ENCODE results near the gene COL4A2.

The COL4A2 gene

DNA sequence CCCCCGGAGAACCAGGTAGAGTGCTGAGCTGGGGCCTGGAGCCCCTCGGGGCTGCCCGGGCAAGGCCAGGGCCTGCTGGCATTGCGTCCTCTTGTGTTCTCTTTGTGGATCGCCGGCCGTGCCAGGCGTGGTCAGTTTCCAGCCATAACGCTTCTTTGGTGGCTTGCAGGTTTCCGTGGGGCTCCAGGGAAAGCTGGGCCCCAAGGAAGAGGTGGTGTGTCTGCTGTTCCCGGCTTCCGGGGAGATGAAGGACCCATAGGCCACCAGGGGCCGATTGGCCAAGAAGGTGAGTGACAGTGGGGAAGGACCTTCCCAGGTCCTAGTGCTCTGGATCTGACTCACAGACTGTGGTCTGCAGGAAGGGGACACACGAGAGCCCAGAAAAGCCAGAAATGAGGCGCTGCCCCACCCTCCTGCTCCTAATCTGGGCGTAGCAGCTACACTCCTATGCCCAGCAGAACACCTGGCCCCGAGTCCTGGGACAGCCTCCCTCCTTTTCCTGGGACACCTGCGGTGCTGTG, 197.0 kb downstream of the COL4A2 start:
- DNase-seq: no peak

DNA sequence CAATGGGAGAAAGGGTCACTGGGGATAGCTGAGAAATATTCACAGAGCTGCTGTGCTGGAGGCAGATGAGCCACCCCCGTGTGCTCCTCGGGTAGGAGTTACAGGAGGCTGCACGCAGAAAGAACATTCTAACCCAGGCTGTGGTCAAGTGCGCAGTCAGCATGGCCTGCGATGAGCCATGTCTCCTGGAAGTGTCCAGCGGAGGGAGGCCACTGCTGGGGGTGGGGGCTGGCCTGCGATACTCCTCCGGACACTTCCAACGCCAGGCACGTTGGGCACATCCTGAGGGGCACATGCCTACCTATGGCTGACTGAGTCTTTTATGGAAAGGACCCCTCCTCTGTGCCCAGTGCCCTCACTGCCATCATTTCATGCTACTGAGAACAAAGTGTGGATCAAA, 198.5 kb downstream of the COL4A2 start:
- DNase-seq: no peak

DNA sequence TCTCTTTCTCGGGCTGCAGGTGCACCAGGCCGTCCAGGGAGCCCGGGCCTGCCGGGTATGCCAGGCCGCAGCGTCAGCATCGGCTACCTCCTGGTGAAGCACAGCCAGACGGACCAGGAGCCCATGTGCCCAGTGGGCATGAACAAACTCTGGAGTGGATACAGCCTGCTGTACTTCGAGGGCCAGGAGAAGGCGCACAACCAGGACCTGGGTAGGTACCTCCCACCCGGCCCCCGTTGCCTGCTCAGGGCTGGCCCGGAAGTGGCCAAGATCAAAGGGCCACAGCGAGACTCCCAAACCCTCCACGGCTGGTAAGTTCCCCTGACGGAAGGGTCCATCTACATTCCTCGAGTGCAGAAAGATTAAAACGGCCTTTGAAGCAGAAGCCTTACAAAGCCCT, 199.3 kb downstream of the COL4A2 start:
- DNase-seq: no peak

DNA sequence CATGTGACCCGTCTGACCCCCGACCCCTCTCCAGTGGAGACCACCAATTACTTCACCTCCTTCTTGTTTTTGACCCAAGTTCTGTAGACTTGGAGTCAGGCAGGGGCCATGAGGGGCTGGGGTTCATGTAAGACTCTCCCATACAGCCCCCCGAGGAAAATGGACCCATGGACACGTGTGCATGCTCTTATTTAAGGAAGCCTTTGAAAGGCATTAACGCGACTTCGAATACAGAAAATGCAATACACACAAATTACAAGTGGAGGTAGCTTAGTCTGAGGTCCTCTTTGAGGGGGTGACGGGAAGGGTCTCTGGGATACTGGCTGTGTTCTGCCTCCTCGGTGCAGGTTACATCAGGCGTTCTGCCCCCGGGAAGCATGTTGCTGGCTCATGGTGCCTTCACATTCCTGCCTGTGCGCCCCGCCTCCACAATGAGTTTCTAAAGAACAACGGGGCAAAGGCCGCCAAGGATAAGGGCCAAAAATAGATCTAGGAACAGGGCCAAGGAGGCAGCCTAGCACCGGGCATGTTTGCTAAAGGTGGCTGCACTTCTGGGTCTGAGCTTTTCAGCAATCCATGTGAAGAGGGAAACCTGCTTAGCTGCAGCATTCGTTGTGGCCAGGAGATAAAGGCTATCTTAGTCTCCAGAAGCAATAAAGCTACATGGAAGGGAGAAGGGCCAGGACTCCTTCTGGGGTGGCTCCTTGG, 199.9 kb downstream of the COL4A2 start:
- DNase-seq: no peak

DNA sequence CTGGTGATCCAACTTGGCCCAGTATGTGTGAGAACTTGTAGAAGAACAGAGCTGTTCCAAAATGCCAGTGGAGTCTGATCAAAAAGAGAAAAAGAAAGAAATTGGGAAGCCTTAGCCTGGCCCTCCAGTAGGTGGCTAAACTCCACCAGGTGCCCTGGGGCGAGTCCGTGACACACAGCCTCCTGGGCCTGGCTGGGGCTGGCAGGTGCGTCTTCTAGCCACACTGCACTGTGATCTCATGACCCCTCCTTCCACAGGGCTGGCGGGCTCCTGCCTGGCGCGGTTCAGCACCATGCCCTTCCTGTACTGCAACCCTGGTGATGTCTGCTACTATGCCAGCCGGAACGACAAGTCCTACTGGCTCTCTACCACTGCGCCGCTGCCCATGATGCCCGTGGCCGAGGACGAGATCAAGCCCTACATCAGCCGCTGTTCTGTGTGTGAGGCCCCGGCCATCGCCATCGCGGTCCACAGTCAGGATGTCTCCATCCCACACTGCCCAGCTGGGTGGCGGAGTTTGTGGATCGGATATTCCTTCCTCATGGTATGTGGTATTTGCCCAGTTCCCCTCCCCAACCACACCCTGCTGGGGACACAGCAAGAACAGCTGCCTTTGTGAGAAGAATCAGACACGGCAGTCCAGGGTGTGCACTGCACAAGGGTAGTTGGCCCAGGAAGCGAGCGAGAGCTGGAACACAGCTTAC, 200.7 kb downstream of the COL4A2 start:
- no peak for DNase-seq

DNA sequence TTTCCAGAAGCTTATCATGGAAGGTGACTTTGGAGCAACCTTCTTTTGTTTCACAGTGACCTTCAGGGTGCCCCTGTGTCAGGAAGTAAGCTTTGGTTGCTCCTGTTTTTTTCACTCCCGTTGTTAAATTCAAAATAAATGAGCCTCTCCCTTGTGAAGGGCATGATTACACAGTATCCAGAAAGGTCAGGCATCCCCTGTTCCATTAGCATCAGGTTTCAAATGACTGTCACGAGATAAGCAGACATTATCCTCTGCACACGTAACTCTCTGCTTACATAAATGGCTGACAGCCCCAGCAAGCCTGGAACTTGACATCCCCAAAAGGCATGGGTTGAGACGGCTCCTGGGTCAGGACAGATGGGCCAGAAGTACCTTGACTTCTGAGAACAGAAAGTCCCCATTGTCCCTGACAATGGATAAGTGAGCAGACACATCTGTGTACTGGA, 202.4 kb downstream of the COL4A2 start:
- DNase-seq: peak in 1 of 2 experiments; percentile 34

DNA sequence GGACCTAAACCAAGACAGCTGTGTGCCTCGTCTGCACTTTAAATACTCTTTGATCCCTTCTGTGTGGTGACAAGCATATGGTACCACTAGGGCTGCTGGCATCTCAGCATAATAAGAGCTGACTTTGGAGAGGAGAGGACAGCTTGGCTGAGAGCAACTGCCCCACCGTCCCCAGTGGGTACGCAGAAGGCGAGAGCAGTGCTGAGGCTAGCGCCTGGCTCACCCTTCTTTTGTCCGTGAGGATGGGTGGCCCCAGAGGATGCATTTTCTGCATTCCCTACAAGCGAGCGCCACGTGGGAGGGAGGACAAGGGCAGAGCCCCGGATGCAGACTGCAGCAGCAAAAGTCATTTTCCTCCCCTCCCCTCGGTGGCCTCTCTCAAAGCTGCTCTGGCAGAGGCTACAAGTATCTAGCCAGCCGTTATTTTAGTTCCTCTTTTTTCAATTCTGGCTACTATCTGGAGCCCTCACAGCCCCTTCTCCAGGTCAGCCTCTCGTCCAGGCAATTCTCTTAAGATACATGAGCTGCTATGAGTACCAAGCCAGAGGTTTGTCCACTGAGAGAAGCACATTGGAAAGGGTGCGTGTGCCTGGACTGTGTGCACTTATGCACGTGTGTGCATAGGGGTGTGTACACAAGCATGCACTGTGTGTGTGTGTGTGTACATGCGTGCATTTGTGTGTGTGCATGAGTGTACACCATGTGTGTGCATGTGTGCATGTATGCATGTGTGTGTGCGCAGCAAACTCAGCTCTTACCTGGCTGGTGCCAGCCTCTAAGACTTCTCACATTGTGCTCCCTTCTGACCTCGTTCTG, 203.1 kb downstream of the COL4A2 start:
- DNase-seq: no peak

DNA sequence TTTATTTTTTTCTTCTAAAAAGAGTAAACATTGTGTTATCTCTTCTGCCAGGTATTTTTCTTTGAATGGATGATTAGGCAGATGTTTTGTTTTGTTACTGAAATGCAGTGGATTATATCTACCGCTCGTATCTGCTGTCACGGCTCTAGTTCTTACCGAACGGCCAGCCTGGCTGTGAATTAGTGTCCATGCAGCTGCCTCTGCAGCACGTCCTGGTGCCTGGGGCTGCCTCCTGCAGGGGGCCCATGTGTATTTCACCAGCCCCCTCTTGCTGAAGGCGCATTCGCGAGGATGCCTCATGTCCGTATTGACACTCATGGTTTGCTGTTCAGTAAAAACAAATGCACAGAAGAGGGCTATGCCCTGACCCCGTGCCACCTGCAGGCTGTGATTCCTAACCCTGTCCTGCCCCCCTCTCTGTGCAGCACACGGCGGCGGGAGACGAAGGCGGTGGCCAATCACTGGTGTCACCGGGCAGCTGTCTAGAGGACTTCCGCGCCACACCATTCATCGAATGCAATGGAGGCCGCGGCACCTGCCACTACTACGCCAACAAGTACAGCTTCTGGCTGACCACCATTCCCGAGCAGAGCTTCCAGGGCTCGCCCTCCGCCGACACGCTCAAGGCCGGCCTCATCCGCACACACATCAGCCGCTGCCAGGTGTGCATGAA, 204.6 kb downstream of the COL4A2 start:
- no peak for DNase-seq

DNA sequence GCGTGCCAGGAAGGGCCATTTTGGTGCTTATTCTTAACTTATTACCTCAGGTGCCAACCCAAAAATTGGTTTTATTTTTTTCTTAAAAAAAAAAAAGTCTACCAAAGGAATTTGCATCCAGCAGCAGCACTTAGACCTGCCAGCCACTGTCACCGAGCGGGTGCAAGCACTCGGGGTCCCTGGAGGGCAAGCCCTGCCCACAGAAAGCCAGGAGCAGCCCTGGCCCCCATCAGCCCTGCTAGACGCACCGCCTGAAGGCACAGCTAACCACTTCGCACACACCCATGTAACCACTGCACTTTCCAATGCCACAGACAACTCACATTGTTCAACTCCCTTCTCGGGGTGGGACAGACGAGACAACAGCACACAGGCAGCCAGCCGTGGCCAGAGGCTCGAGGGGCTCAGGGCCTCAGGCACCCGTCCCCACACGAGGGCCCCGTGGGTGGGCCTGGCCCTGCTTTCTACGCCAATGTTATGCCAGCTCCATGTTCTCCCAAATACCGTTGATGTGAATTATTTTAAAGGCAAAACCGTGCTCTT, 205.2 kb downstream of the COL4A2 start:
- DNase-seq: no peak

DNA sequence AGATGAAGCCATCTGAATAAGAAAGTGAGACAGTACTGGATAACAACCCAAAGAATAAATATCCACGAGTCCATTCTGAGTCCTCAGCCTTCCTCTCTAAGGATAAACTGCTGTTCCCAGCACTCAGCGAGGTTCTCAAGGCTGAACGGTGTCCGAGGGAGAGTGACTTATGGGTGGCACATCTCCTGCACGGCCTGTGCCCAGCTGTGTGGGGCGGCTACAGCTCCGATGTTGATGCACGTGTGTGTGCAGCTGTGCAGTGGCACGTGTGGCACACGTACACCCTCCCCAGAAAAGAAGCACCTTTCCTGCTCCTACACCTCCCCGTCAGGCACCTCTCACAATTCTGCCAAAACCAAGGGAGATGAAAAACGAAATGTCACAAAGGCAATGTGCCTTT, 209.4 kb downstream of the COL4A2 start:
- no peak for DNase-seq

DNA sequence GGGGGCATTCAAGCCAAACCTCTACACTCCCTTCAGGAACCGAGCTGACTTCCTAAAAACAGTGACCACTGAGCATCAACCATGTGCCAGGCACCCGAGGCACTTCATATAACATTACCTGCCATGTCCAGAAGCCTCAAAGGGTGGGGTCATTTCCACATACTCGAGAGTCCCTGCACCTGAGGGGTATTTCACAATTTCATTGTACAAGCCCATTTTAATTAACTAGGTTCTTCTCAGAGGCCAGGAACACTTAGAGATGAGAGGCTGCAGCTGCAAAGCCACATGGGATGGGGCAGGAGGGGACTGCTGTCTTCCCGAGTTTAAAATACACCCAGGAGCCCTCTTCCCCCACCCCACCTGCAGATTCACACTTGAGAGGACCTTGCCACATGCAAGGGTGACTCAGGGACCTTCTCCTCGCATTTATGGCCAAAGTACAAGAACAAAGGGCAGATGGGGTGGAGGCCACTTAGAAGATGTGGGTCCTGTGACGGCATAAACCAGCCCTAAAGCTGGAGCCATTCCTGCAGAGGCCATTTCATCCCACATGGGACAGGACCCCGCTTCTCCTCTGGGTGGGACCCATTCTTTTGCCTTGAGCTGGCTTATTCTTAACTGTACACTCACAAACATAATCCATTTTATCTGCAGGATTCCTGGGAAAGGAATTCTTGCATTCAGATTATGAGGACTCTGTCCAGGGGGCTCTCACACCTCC, 210.6 kb downstream of the COL4A2 start:
- DNase-seq: no peak

DNA sequence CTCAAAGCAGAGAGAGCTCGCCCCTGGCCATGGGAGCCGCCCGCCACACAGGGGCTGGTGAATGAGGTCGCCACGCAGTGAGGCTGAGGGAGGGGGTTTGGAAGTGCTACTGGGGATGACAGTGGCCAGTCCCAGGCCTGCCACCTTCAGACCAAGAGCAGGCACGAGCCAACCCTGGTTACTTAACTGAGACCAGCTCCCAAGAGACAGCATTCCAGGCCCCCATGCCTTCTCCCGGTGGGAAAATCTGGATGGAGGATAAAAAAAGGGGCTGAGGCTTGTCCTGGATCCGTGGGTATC, 211.1 kb downstream of the COL4A2 start:
- no peak for DNase-seq

DNA sequence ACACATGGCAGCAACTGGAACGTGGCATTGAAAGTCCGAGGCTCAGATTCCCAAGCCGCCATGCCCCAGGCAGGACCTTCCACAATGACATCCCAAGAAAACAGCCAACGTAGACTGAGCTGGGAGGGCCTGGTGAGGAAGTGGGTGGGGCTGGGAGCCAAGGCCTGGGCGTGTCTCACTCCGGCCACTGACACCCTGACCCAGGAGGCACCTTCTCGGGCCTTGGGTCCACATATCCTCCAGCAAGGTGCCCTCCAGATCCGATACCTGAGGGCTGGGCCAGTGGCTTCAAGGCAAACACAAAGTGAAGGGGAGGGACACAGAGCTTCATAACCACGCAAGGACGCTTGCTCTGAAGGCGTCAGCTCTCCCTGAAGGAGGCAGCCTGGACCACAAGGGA, 211.5 kb downstream of the COL4A2 start:
- DNase-seq: no peak

DNA sequence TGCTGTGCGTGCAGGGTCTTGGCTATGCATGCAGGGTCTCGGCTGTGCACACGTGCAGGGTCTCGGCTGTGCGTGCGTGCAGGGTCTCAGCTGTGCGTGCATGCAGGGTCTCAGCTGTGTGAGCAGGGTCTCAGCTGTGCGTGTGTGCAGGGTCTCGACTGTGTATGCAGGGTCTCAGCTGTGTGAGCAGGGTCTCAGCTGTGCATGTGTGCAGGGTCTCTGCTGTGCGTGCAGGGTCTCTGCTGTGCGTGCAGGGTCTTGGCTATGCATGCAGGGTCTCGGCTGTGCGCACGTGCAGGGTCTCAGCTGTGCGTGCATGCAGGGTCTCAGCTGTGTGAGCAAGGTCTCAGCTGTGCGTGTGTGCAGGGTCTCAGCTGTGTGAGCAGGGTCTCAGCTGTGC, 212.0 kb downstream of the COL4A2 start:
- no peak for DNase-seq

DNA sequence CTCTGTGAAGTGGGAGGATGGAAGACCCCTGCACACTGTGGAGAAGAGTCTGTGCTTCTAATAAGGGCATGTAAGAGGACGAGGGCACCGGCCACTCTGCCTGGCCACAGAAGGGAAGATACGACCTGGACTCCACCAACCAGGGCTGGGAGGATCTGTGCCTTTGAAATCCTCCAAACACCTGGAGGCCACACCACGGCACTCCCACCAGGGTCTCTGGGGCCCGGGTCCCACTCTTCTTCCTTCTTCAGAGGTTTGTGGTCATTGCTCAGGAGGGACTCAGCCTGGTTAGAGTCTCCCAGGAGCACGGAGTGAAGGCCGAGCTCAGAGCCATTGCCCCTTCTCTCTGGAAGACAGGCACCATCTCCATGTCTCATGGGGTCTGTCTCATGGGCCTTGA, 212.4 kb downstream of the COL4A2 start:
- no peak for DNase-seq

DNA sequence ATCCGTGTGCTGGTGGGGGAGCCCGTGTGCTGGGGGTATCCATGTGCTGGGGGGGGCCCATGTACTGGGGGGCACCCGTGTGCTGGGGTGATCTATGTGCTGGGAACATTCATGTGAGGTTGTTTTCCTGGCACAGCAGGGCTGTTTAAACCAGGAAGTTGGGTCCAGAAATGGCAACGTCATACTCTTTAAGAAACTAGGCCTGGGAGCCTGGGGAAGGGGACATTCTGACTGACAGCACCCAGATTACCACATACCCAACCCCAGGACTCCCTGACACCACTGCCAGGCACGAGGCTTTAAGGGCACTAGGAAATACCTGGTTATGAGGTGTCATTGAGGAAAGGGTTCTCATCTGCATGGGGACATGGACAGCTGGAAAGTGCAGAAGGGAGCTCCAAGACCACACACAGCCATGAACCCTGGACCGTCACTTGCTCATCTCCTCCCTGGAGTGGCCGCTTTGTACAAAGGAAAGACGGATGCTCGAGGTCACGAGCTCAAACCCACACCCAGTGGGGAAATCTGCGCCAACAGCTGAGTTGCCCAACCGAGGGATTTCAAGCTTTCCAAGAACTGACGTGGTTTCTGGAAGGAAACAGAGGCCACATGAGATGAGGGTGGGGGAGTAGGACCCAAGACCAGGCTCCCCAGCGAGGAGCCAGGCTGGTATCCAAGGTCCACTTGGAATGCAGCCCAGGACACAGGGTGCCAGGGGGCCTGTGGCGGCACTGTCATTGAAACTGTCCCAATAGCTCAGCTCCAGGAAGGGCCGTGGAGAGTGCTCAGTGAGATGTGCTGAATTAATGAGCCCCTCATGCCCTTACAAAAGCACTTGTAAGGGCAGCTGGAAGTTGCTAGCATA, 213.6 kb downstream of the COL4A2 start:
- no peak for DNase-seq

DNA sequence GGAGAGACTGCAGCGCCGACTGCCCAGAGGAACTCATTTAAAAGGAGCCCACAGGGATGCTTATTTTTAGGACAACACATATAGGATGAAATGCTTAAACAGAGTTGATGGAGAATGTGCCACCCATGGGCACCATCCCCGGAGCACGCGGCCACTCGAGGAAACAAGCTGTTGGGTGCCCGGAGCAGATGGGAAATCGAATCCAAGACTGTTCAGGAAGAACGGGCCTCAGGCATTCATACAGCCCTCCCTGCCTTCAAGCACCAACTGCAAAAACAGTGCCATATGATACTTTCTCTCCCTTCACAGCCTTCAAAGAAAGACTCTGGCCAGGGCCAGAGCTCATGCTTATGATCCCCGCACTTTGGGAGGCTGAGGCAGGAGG, 214.2 kb downstream of the COL4A2 start:
- DNase-seq: no peak

DNA sequence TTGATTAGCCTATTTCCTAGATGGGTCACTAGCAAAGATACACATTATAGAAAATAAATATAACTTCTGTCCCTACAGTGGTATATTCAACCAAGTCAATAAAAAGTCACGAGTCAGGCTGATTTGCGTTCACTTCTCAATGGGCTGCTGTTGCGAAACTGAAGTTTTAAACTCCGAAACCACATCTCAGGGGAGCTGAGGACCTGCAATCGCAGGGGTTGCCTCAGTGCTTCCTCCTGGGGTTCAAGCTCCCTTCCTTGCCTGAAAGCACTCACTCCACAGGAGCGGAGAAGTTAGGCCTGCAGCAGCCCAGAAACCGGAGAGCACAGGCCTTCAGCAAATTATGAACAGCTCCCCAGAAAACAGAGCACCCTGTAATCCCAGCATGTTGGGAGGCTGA, 214.9 kb downstream of the COL4A2 start:
- no peak for DNase-seq

DNA sequence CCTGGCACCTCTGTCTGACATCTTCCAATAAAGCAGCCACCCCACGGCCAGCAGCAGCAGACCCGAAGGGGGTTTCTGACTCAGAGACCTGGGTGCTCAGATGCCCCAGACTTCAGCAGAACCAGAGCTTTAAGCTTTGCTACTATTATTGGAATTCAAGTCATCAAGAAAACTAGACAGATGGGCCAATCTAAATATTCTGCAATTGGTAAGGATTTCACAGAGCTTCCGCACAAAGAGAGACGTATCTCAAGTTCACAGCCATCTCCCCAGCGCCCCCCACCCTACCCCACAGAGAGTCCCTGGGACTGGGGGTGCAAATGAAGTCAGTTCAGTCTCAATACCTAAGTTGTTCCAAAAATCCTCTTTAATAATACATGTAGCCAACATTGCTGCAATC, 215.6 kb downstream of the COL4A2 start:
- no peak for DNase-seq

DNA sequence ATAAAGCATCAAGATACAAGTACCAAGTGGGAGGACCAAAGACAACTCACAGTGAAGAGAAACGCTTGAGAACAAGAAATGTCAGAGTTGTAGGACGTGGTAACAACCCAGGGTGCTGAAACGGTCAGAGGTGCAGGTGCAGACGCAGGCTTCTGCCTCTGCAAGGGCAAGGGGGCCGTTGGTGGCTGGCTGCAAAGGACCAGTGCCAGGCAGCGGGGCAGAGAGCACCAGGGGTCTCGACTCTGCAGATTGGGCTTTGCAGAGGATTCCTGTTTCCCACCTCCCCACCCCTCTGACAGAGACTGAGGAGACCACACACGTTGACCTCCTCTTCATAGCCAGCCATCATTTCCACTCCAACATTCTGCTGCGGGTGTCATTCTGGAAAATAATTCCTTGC, 216.1 kb downstream of the COL4A2 start:
- no peak for DNase-seq

DNA sequence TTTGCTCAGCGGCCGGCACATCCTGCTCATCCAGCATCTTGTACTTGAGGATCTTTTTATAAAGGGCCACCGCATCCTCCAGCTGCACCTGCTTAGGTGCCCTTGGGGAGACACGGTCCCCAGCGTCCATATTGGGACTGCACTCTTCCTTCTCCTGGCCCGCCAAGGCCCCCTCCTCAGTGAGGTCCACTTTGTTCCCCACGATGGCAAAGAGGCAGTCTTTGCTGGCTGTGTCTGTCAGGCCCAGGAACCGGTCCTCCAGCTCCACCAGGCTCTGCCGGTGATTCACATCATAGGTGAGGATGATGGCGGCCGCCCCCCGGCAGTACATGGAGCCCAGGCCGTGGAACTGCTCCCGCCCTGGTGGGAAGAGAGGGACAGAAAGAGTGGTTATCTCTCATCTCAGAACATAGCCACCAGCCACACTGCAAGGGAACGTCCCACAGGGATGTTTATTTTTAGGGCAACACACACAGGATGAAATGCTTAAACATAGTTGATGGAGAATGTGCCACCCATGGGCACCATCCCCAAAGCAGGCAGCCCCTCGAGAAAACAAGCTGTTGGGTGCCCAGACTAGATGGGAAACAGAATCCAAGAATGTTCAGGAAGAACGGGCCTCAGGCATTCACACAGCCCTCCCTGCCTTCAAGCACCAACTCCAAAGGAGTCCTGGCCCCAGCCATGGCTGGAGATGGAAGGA, 216.9 kb downstream of the COL4A2 start:
- no peak for DNase-seq
